ENCODE measurements around the gene CXCR5.

The CXCR5 gene

DNA sequence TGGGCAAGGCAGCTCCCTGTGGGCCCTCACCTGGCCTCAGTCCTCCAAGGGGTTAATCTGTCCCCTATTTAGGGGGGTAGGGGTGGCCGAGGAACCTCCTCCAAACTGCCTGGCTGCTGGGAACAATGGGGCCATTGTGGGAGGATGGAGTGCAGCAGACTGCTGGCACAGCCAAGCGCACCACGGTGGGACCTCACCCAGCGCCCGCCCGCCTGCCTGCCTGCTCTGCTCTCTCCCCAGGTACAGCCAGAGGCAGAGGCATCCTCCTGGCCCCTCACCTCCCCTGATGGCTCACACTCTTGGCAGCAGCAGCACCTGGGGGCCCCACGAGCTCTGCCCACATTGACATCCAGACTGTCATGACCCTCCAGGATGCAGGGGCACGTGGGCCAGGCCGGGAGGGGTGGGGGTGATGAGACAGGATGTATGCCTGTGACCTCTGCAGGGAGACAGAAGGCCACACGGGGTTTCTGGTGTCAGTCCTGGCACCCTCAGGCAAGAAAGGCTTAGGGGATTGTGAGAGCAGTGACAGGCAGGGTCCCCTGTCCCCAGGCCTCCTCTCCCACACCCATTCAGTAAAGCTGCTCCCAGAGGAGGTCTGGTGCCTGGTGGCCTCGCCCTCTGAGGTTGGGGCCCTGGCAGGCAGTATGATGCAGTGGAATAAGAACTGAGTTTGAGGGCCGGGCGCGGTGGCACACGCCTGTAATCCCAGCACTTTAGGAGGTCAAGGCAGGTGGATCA lies 30.7 kb downstream of the CXCR5 start:
- peak; percentile 76 for DNase-seq

DNA sequence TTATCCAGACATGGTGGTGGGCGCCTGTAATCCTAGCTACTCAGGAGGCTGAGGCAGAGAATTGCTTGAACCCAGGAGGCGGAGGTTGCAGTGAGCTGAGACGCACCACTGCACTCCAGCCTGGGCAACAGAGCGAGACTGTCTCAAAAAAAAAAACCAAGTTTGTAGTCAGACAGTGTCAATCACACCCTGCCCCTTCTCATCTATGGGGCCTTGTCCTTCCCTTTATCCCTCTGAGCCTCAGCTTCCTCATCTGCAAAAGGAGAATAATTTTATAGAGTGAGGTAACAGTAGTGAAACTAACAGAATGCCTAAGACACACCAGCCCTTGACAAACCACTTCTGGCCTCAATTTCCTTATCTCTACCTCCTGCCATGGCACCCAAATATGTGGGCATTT lies 31.3 kb downstream of the CXCR5 start:
- no peak for DNase-seq

DNA sequence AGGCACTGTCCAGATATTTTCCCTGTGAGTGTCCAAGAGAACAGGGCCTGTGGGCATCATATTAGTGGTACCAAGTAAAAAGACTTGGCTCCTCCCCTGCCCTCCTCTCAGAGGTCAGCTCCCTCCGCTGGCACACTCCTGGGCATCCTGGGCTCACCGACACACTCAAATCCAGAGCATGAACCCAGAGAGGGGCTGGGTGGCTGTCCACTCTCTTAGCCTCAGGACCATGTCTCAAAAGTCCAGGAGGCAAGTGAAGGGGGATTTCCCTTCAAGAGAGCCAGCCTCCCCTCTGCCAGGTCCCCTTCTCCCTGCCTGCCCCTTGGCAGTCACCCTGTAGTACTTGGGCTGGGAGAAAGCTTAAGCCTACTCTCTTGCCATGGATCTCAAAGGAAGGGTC lies 31.7 kb downstream of the CXCR5 start:
- DNase-seq: no peak

DNA sequence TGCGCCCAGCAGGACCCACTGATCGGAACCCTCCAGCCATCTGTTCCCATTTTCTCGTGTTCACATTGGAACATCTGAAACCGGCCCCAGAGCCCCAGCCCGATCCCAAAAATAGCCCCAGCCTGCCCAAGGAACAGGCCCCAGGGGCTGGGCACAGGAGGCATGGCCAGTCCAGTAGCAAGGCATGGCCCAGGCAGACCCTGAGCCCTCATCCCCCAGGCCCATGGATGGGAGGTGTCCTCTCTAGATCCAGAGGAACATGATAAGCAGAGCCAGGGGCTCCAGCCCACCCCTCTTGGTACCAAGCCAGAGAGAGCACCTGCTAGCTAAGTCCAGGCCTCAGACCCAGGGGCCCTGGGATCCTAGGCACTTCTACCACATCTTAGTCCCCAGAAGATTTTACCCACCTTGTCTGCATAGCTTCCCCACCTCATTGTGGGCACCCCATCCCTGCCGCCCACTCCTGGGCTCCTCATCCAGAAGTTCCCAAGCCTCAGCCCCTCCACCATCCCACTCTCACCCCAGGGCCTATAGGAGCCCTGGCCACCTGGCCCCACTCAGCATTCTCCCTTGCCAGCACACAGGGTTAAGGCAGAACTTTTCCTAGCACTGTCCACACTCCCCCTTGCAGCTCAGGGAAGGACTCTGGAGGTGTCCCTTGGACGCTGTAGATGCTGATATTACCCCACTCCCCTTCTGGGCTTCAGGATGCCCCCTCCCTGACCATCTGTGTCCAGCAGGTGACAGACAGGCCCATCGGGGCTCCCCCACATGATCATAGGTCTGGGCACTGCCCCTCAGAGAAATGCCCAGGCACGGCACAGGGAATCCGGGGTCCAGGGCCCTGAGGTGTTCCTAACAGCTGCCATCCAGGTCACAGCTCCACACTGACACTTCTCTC lies 32.5 kb downstream of the CXCR5 start:
- DNase-seq: no peak

- no peak for DNase-seq
Observed at GRCh38 chr11:118916842-118917388, 33.2 kb downstream of the CXCR5 start.

- DNase-seq: peak; percentile 80
Observed at GRCh38 chr11:118917481-118918127, 33.9 kb downstream of the CXCR5 start.

GRCh38 chr11:118918128-118918685 lies 34.5 kb downstream of the CXCR5 start:
- peak; percentile 75 for DNase-seq

- DNase-seq: peak; percentile 51
Observed at GRCh38 chr11:118918686-118919280, 35.1 kb downstream of the CXCR5 start.

DNA sequence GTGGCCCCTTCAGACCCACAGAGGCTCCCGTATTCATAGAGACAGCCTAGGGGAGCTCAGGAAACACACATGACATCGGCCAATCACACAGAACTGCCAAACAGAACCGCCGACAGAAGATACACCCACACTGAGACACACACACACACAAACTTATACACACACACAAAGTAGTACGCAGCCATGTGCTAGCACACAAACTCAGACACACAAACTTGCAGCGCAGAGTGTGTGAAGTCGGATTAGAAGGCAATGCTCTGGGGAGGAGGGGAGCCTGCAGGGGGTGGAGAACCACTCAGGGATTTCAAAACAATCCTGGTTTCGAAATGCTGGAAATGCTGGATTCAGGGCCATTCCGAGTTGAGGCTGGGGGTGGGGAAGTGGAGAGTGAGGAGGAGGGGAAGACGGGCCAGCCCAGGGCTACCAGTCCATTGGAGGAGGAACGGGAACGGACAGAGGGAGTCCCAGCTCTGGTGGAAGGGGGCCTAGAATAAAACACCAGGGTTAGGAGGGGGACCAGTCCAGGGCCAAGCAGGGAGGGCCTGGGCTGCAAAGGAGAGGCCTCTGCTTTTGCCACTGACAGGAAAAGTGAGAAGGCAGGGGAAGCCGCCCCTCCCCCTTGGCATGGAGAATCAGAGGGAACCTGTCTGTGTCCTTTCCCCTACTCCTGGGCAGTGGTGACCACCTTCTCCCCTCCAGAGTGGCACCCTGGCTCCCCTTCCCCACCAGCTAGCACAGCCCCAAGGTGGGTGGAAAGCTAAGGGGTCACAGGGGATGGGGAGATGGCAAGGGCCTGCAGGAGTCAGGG lies 37.6 kb downstream of the CXCR5 start:
- DNase-seq: no peak

- no peak for DNase-seq
Observed at GRCh38 chr11:118921929-118922744, 38.4 kb downstream of the CXCR5 start.

- DNase-seq: no peak
Observed at GRCh38 chr11:118922745-118923627, 39.3 kb downstream of the CXCR5 start.

DNA sequence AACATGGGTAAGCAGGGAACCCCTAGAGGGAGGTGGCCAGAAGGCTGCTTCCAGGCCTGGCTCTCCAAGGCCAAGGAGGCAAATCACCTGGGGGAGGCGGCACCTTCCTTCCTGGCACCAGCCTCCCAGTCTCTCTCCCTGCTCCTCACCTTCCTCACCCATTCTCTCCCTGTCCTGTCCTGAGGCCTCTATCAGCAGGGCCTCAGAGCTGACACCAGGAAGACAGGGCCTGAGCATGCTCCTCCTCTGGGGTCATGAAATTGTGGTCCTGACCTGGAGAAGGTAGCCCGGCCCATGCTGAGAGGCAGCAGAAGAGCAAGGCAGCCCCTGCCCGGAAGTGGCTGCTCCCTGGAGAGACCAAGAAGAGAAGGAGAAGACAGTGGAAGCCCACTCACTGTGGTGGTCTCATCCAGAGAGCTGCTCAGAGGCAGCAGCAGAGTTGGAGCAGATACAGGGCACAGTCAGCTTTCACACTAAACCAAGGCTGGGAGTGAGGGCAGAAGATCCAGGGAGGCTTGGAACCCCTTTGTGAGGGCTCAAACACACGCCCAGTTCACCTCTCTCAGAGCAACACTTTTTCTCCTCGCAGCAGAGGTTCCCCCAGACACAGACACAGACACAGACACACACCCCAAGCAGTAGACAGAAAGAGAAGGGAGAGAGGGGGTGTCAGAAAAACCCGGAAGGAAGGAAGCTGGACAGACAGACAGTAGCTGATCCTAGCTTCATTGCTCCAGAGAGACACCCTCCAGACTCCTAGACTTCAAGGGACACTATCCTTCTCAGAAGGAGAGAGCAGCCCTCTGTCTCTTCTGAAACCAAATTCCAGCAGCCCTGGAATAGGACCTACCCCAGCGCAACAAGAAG lies 40.3 kb downstream of the CXCR5 start:
- peak; percentile 66 for DNase-seq

- peak; percentile 55 for DNase-seq
Observed at GRCh38 chr11:118924591-118925585, 41.2 kb downstream of the CXCR5 start.

DNA sequence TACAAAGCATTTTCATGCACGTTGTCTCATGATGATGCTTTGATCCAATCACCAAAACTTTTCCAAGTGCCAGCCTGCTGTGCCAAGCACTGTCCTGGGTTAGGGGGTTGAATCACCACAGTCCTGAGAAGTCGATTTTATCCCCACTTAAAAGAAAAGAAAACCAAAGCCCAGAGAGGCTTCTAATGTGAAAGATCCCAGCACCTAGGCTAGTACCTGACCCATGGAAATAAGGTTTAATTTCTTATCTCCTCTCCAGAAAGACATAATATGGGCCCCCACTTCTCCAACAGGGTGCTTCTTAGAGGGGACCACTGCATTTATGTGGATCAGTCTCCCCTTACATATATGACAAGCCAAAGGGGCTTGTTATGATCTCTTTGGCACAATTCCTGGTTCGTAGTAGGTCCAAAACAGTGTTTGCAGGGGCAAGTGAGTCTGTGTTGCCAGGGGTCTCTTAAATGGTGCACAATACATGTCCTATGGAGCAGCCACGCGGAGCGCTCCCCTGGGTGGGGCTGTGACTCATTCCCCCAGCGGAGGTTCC lies 43.9 kb downstream of the CXCR5 start:
- no peak for DNase-seq

GRCh38 chr11:118928101-118928869 lies 44.6 kb downstream of the CXCR5 start:
- DNase-seq: peak; percentile 96

DNA sequence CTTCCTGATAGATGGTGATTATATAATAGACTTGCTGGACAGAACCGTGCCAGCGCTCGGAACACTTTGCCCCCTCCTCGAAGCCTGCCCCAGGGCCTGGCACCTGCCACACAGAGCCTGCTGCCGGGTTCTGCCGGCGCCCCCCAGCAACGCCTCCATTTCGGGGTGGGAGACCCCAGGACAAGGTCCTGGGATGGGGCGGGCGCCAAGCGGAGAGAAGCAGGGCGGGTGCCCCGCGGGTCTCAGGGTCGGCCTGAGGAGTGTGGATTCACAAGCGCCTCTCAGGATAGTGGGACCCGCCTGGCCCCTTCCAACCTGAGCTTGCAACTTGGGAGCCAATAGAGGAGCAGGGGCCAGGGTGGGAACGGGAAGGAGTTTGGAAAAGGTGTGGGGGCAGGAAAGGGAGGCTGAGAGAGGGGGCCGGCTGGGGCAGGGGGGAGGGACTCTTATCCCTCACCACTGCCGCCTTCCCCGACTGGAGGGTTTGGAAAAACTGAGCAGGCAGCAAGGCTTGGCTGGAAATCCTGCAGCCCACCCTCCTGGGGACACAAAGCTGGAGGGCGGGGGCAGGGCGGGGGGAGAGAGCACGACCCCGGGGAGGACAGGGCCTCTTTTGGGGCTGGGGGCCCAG lies 45.3 kb downstream of the CXCR5 start:
- no peak for DNase-seq

Data from CD4-positive, alpha-beta T cell treated with Interleukin-10 for 1 hour (primary cell).